Effector memory CD8-positive, alpha-beta T cell (primary cell): ENCODE results near the gene PSMA8.
"Not testable (repeated sequence)": the region's sequence is repeated elsewhere in the genome, so short reads cannot be mapped to it uniquely, and the experiment has no call there.

Experiments used
- ATAC-seq: fragments of 150-1000 bp; cut with Tn5 transposase; replicated peaks from 2 replicates; pipeline ENCODE4 v1.10.0; 2021; ENCODE audit warnings: mild to moderate bottlenecking, moderate library complexity
- DNase-seq, 3 experiments: peaks; one replicate each; pipeline ENCODE4 v3.0.0; 2021
- H3K27ac Mint-ChIP-seq, 2 donors: one replicate each; pipeline ENCODE4 v1.8.0; 2022; ENCODE audit warnings: mild to moderate bottlenecking in 2 of 2, mixed read lengths in 2 of 2, moderate library complexity in 2 of 2
- H3K27me3 Mint-ChIP-seq, 2 donors: one replicate each; pipeline ENCODE4 v1.8.0; 2022; ENCODE audit warnings: mixed read lengths in 2 of 2
- H3K36me3 Mint-ChIP-seq: one replicate; pipeline ENCODE4 v1.8.0; 2022; ENCODE audit warnings: mild to moderate bottlenecking, moderate library complexity, mixed read lengths; ENCODE audit not compliant: insufficient read depth
- H3K4me1 Mint-ChIP-seq, 2 donors: one replicate each; pipeline ENCODE4 v1.8.0; 2022; ENCODE audit warnings: low read depth in 2 of 2, mixed read lengths in 2 of 2
- H3K4me3 Mint-ChIP-seq, 2 donors: one replicate each; pipeline ENCODE4 v1.8.0; 2022; ENCODE audit warnings: mild to moderate bottlenecking in 2 of 2, mixed read lengths in 2 of 2, moderate library complexity in 2 of 2
- H3K9me3 Mint-ChIP-seq, 2 donors: one replicate each; pipeline ENCODE4 v1.8.0; 2022; ENCODE audit warnings: mixed read lengths in 2 of 2

Gene PSMA8

DNA sequence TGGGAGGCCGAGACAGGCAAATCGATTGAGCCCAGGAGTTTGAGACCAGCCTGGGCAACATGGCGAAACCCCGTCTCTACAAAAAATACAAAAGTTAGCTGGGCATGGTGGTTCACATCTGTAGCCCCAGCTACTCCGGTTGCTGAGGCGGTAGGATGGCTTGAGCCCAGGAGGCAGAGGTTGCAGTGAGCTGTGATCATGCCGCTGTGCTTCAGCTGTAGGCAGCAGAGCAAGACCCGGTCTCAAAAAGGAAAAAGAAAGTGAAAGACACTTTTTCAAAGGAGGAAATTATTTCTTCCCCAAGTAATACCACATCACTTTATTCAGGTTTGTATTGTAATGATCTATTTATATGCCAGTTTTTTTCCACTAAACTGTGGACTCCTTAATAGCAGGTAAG, 56.8 kb downstream of the PSMA8 start:
- Mint-ChIP-seq H3K36me3 (no peaks in the 10 kb centered on the region), H3K27me3 (no peaks in the 10 kb centered on the region), H3K9me3 (no peaks in the 10 kb centered on the region), H3K4me1 (peaks cover 7 to 11% of the 10 kb centered on the region in 2 donors), H3K27ac (peak overlapping the region; percentile 79 to 92), H3K4me3 (peak overlapping the region; percentile 44 to 74)
- DNase-seq (peak; percentile 9 to 27 (median 18)), ATAC-seq (peak; percentile 91)

DNA sequence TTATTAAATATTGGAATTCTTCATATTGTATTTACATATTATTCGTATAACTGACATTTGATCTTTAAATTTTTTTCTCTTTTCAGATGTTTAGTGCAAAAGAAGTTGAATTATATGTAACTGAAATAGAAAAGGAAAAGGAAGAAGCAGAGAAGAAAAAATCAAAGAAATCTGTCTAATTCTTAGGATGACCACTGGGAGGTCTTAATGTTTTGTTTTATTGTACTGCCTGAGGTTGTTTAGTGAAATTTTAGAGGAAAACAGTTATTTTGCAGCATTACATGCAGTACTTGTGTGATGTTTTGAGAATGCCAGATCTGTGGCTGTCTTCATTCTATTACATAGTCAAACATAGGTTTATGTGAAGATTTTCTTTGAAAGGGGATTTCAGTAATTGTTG, 58.6 kb downstream of the PSMA8 start:
- Mint-ChIP-seq H3K4me3 (no peak overlapping the region), H3K9me3 (no peaks in the 10 kb centered on the region), H3K4me1 (peaks cover 7 to 11% of the 10 kb centered on the region in 2 donors), H3K27ac (peak overlapping the region in 1 of 2 donors; percentile 11), H3K27me3 (no peaks in the 10 kb centered on the region), H3K36me3 (no peaks in the 10 kb centered on the region)
- ATAC-seq (no peak), DNase-seq (no peak)

DNA sequence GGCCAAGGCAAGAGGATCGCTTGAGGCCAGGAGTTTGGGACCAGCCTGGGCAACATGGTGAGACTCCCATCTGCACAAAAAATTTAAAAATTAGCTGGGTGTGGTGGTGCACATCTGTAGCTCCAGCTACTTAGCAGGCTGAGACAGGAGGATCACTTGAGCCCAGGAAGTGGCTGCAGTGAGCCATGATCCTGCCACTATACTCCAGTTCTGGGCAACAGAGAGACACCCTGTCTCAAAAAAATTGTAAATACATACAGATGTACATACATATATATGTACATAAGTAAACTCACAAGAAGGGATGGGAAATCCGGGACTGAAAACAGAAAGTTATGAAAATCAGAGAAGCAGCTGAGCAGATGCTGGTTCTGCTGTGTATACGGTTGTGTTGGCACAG, 62.9 kb downstream of the PSMA8 start:
- Mint-ChIP-seq H3K27ac (no peak overlapping the region), H3K27me3 (no peaks in the 10 kb centered on the region), H3K4me1 (no peaks in the 10 kb centered on the region), H3K9me3 (no peaks in the 10 kb centered on the region), H3K4me3 (no peak overlapping the region), H3K36me3 (no peaks in the 10 kb centered on the region)
- no peak for DNase-seq
- ATAC-seq = no peak

DNA sequence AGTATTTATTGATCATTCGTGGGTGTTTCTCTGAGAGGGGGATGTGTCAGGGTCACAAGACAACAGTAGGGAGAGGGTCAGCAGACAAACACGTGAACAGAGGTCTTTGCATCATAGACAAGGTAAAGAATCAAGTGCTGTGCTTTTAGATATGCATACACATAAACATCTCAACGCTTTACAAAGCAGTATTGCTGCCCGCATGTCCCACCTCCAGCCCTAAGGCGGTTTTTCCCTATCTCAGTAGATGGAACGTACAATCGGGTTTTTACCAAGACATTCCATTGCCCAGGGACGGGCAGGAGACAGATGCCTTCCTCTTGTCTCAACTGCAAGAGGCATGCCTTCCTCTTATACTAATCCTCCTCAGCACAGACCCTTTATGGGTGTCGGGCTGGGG, 68.3 kb downstream of the PSMA8 start:
- DNase-seq, H3K4me1 Mint-ChIP-seq, ATAC-seq, H3K36me3 Mint-ChIP-seq, H3K27ac Mint-ChIP-seq, H3K9me3 Mint-ChIP-seq, H3K4me3 Mint-ChIP-seq: not testable (repeated sequence)
- H3K27me3 Mint-ChIP-seq = peaks cover 0 to 12% of the 10 kb centered on the region in 2 donors

DNA sequence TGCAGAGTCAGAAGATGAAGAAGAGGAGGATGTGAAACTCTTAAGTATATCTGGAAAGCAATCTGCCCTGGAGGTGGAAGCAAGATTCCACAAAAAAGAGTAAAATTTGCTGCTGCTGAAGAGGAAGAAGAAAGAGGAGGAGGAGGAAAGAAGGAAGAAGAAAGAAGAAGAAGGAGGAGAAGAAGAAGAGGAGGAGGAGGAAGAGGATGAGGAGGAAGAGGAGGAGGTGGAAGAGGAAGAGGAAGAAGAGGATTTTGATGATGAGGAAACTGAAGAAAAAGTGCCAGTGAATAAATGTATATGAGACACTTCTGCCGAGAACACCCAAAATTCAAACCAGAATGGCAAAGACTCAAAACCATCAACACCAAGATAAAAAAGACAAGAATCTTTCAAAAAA, 71.6 kb downstream of the PSMA8 start:
- H3K9me3 Mint-ChIP-seq = no peaks in the 10 kb centered on the region
- DNase-seq = no peak
- no peak overlapping the region for H3K27ac Mint-ChIP-seq
- H3K4me3 Mint-ChIP-seq = no peak overlapping the region
- ATAC-seq = no peak
- no peaks in the 10 kb centered on the region for H3K36me3 Mint-ChIP-seq
- no peaks in the 10 kb centered on the region for H3K4me1 Mint-ChIP-seq
- peaks cover 0 to 12% of the 10 kb centered on the region in 2 donors for H3K27me3 Mint-ChIP-seq

DNA sequence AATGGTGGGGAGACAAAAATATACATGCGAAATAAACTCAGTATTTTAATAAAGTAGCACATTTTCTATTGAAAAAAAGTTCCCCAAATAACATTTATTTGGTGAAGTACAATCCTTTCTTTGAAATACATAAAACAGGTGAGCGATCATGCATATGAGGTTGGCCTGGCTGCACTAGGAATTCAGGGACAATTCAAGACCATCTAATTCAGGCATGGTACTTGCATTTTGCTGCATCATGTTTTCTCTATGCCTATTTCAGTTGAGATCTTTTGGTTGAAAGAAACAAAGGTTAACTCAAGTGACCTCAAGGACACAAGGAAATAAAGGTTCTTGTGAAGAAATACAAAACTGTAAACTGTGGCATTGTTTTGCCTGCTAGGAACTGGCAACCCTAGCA, 72.8 kb downstream of the PSMA8 start:
- H3K4me1 Mint-ChIP-seq = no peaks in the 10 kb centered on the region
- H3K36me3 Mint-ChIP-seq = no peaks in the 10 kb centered on the region
- H3K27ac Mint-ChIP-seq = no peak overlapping the region
- ATAC-seq (no peak), DNase-seq (no peak)
- H3K9me3 Mint-ChIP-seq = no peaks in the 10 kb centered on the region
- H3K27me3 Mint-ChIP-seq = peaks cover 0 to 12% of the 10 kb centered on the region in 2 donors
- no peak overlapping the region for H3K4me3 Mint-ChIP-seq

DNA sequence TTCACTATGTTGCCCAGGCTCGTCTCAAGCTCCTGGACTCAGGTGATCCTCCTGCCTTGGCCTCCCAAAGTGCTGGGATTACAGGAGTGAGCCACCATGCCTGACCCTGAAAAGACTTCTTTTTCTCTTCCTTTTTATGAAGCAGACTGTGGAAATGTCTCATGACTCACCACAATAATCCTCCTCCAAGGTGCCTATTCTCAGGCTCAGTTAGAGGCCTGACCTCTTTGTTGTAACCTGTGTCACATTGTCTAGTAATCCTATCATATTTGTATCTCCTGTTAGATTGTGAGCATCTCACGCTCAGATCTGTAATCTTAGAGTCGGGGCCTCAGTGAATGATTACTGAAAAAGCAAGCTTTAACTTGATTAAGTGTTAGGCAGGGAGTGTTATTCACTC, 74.3 kb downstream of the PSMA8 start:
- Mint-ChIP-seq H3K27ac (no peak overlapping the region), H3K4me3 (no peak overlapping the region), H3K27me3 (peaks cover 0 to 12% of the 10 kb centered on the region in 2 donors), H3K9me3 (no peaks in the 10 kb centered on the region), H3K36me3 (no peaks in the 10 kb centered on the region), H3K4me1 (no peaks in the 10 kb centered on the region)
- DNase-seq (no peak), ATAC-seq (no peak)

DNA sequence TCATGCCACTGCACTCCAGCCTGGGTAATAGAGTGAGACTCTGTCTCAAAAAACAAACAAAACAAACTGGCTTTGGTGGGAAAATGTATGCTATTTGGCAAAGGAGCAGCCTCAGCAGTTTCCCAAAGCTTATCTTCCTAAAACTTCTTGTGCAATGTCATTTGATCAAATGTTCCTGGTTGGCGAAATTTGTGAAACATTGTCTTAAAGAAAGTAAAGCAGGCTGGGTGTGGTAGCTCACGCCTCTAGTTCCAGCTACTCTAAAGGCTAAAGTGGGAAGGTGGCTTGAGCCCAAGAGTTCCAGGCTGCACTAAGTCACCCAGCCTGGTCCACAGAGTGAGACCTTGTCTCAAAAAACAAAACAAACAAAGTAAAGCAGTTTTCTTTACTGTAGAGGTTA, 75.3 kb downstream of the PSMA8 start:
- Mint-ChIP-seq H3K36me3 (no peaks in the 10 kb centered on the region), H3K4me3 (no peak overlapping the region), H3K9me3 (no peaks in the 10 kb centered on the region), H3K4me1 (no peaks in the 10 kb centered on the region), H3K27ac (no peak overlapping the region), H3K27me3 (peaks cover 0 to 9% of the 10 kb centered on the region in 2 donors)
- no peak for ATAC-seq
- DNase-seq = no peak

DNA sequence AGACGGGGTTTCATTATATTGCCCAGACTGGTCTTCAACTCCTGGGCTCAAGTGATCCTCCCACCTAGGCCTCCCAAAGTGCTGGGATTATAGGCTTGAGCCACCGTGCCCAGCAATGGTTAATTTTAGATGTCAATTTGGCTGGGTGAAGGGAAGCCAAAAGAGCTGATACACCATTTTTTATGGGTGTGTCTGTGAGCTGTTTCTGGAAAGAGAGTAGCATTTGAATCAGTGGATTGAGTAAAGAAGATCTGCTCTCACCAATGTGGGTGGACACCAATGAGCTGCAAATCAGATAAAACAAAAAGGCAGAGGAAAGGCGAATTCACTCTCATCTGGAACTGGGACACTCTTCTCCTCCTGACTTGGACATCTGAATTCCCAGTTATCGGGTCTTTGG, 76.5 kb downstream of the PSMA8 start:
- Mint-ChIP-seq H3K4me3 (no peak overlapping the region), H3K4me1 (peaks cover 0 to 3% of the 10 kb centered on the region in 2 donors), H3K36me3 (no peaks in the 10 kb centered on the region)

DNA sequence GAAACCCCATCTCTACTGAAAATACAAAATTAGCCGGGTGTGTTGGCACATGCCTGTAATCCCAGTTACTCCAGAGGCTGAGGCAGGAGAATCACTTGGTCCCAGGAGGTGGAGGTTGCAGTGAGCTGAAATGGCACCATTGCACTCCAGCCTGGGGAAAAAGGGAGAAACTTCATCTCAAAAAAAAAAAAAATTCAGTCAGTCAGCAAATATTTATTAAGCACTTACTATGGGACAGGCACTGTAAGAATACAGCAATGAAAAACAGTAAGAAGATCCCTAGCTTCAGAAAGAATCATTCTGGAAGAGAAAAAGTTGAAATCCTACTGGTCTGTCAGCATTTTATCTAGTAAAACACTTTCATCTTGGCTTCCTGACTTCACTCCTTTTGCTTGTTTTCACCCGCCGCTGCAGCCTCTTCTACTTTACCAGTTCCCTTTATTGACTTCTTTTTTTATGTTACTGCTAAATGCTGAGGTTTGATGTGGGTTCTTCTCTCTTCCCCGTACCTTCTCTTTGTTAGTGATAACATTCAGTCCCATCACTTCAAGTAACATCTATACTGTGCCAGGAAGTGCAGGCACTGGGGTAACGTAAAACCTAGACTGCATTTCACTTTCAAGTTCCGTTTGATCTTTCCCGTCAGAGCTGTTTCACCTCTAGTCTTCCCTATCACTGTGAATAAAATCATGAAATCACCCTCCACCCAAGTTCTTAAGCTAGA, 81.7 kb downstream of the PSMA8 start:
- no peaks in the 10 kb centered on the region for H3K36me3 Mint-ChIP-seq
- peak overlapping the region; percentile 62 to 74 for H3K4me3 Mint-ChIP-seq
- H3K4me1 Mint-ChIP-seq = peaks cover 6 to 8% of the 10 kb centered on the region in 2 donors
- ATAC-seq (peak; percentile 93), DNase-seq (peak; percentile 1 to 17 (median 10))
- H3K9me3 Mint-ChIP-seq = no peaks in the 10 kb centered on the region
- no peaks in the 10 kb centered on the region for H3K27me3 Mint-ChIP-seq
- peak overlapping the region; percentile 2 to 79 for H3K27ac Mint-ChIP-seq

More for the DNA sequence above, 76.5 kb downstream of the PSMA8 start:
- DNase-seq (no peak), ATAC-seq (no peak)
- Mint-ChIP-seq H3K9me3 (no peaks in the 10 kb centered on the region), H3K27ac (no peak overlapping the region), H3K27me3 (peaks cover 0 to 4% of the 10 kb centered on the region in 2 donors)

DNA sequence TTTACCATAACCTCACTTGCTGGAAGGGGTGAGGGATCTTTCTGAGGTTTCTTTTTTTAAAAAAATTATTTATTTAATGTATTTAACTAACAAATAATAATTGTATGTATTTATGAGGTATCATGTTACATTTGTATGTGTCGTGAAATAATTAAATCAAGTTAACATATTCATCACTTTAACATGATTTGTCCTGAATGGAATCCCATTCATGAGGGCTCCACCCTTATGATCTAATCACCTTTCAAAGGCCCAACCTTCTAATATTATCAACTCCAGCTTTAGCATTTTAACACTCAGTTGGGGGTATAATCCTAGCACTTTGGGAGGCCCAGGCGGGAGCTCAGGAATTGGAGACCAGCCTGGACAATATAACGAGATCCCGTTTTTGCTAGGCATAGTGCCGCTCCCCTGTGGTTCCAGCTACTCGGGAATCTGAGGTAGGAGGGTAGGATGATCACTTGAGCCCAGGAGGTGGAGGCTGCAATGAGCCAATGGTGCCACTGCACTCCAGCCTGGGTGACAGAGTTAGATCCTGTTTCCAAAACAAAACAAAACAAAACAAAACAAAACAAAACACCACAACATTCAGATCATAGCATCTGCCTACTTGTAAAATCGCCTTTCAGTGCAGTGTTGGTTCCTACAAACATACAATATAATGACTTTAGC, 91.5 kb downstream of the PSMA8 start:
- Mint-ChIP-seq H3K36me3 (peaks cover 21% of the 10 kb centered on the region), H3K4me3 (peak overlapping the region; percentile 87 to 93)

DNA sequence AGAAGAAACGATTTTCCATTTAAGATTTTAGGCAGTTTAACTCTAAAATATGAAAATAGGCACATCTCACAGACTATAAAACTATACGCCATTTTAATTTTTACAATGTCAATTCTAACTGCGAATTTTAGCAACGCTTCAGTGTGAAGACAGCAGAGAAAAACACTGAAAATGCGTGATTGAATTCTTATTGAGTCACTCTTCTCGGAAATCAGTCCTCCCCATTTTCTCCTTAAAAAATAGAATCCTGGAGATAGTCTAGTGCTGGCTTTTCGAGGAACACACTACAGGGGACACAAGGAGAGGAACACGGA, 92.2 kb downstream of the PSMA8 start:
- Mint-ChIP-seq H3K4me1 (peaks cover 12 to 15% of the 10 kb centered on the region in 2 donors), H3K4me3 (peak overlapping the region; percentile 87 to 93), H3K27me3 (peaks cover 0 to 5% of the 10 kb centered on the region in 2 donors), H3K9me3 (no peaks in the 10 kb centered on the region), H3K36me3 (peaks cover 21% of the 10 kb centered on the region), H3K27ac (peak overlapping the region; percentile 92 to 95)
- DNase-seq (no peak), ATAC-seq (peak; percentile 3)

More for the DNA sequence above, 91.5 kb downstream of the PSMA8 start:
- peak overlapping the region; percentile 92 to 95 for H3K27ac Mint-ChIP-seq
- ATAC-seq (no peak), DNase-seq (no peak)
- peaks cover 0 to 5% of the 10 kb centered on the region in 2 donors for H3K27me3 Mint-ChIP-seq
- no peaks in the 10 kb centered on the region for H3K9me3 Mint-ChIP-seq
- peaks cover 12 to 15% of the 10 kb centered on the region in 2 donors for H3K4me1 Mint-ChIP-seq

DNA sequence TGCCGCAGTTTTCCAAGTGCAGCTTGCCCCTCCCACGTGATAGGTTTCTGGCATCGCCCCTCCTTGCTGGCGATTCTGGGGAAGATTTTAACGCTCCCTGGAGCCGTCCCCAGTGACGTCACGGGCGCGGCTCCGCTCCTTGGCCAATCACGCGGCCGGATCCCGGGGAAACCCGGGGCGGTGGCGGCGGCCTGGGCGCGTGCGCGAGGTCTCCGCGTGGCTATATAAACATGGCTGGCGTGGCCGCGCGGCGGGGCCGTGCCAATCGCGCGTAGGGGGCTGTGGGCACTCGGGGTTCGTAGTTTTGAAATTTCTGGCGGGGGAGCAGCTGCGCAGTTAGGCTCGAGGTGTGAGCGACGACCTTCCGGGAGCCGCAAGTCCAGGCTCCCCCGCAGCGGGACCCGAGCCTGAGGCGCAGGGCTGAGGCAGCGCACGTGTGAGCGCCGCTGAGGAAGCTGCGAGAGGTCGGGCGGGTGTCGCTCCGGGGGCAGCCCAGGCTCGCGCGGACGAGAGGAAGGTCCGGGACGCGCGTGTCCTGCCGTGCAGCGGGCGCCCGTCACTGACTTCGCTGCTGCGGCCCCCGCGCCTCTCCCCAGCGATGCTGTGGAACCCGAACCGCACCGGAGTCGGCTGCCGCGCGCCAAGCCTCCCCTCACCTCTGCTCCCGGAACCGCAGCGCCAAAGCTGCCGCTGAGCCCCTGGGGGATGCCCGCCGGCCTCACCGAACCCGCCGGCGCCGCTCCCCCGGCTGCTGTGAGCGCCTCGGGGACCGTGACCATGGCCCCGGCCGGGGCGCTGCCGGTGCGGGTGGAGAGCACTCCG, 92.8 kb downstream of the PSMA8 start, which contains the start of gene TAF4B:
TSS of gene TAF4B (plus strand) at position 217 of the 822 bp plus-strand sequence. CDS start at position 706, 489 bp downstream.
- peak within 1 kb of the TSS; percentile 92 to 95 for H3K27ac Mint-ChIP-seq
- H3K27me3 Mint-ChIP-seq = peaks cover 0 to 5% of the 10 kb centered on the region in 2 donors
- peaks cover 21% of the 10 kb centered on the region for H3K36me3 Mint-ChIP-seq
- H3K9me3 Mint-ChIP-seq = no peaks in the 10 kb centered on the region
- peak; percentile 84 for ATAC-seq
- peak within 1 kb of the TSS; percentile 87 to 93 for H3K4me3 Mint-ChIP-seq
- peaks cover 12 to 15% of the 10 kb centered on the region in 2 donors for H3K4me1 Mint-ChIP-seq
- DNase-seq = peak; percentile 87 to 89 (median 88)
